Transverse colon (tissue), 4 donors: Measurements from ENCODE around the gene CHCHD3. TPM values are rescaled to one million over a fixed set of nuclear protein-coding genes. Genes with fewer than 3 reads are reported as not detected.

ENCODE experiments used
- DNase-seq: peaks from one replicate; pipeline ENCODE4 v3.0.0-alpha.2; 2019
- H3K27ac ChIP-seq, 4 donors: fragments of 200-600 bp; sonication (generic); 2 replicates each; pipeline ENCODE4 v1.5.1; 2016 to 2018; ENCODE audit warnings: inconsistent platforms in 4 of 4
- H3K27me3 ChIP-seq: fragments of 200-600 bp; sonication (generic); 2 replicates; pipeline ENCODE4 v1.5.1; 2017; ENCODE audit warnings: inconsistent platforms
- H3K36me3 ChIP-seq, 4 donors: fragments of 200-600 bp; sonication (generic); 2 replicates each; pipeline ENCODE4 v1.5.1; 2017 to 2019; ENCODE audit warnings: inconsistent platforms in 4 of 4
- H3K4me1 ChIP-seq, 4 donors: fragments of 200-600 bp; sonication (generic); 2 replicates each; pipeline ENCODE4 v1.5.1; 2017 to 2020; ENCODE audit warnings: inconsistent platforms in 4 of 4
- H3K4me3 ChIP-seq, 4 donors: fragments of 200-600 bp; sonication (generic); 1 replicate in 1 of 4; 2 replicates in 3 of 4; pipeline versions ENCODE4 v1.5.1 to v1.6.1; 2017 to 2019; ENCODE audit warnings: inconsistent platforms in 4 of 4
- H3K9me3 ChIP-seq, 2 donors: fragments of 200-600 bp; sonication (generic); 2 replicates each; pipeline ENCODE4 v1.5.1; 2017 to 2019; ENCODE audit warnings: inconsistent platforms in 2 of 2
- EP300 ChIP-seq: sonication (generic); formaldehyde crosslinking; IDR thresholded peaks from one replicate; pipeline ENCODE4 v1.6.1; 2017; ENCODE audit warnings: antibody characterized with exemption, low read depth
- POLR2A ChIP-seq: fragments of 450-650 bp; IDR thresholded peaks from one replicate; pipeline ENCODE4 v1.6.1; 2016; ENCODE audit warnings: antibody characterized with exemption, mild to moderate bottlenecking, moderate library complexity
- POLR2AphosphoS5 ChIP-seq, 3 donors: sonication (generic); formaldehyde crosslinking; IDR thresholded peaks; one replicate each; pipeline ENCODE4 v1.6.1; 2016; ENCODE audit warnings: antibody characterized with exemption in 3 of 3
- WGBS, 2 donors: methylation state at CpG; one replicate each; pipeline ENCODE4 v1.1.5; 2018; ENCODE audit warnings: low coverage in 1 of 2; 5-methylcytosine and 5-hydroxymethylcytosine counted together
- in situ Hi-C, 4 donors: fragments of 200-750 bp; cut with MboI; loops; one replicate each; pipeline versions ENCODE4 v1.15.0 to v1.15.1; 2017; ENCODE audit warnings: low sequenced_read_pairs in 3 of 4, low pct_ligation_motif_present in 1 of 4, low pct_unique_long_range_greater_than_20kb in 1 of 4
- intact Hi-C: fragments of 100-400 bp; cut with DNase I; formaldehyde crosslinking; loops from one replicate; pipeline ENCODE4 v1.15.1; 2023; ENCODE audit warnings: low total_unique reads
- total RNA-seq, 4 donors: library from RNA; depleted of rRNA; stranded (reverse); fragments of >200 nt; gene quantifications; one replicate each; pipeline ENCODE4 v1.1.0, GENCODE V29; 2016
- TF ChIP-seq, protein P1 (sequence below), 5 experiments: fragments of 200-600 bp in 3 of 5; fragments of 450-650 bp in 2 of 5; sonication (generic) in 3 of 5; IDR thresholded peaks; 1 replicate in 2 of 5; 2 replicates in 3 of 5; pipeline ENCODE4 v1.5.1; 2016 to 2017; ENCODE audit warnings: antibody characterized with exemption in 5 of 5, inconsistent platforms in 3 of 5, mild to moderate bottlenecking in 2 of 5, moderate library complexity in 1 of 5

The CHCHD3 gene
- total RNA-seq, 4 donors from 2014 or later = 49.4 to 78.1 (median 52.9) TPM

GRCh38 chr7:133027397-133027796 is 54.5 kb downstream of the CHCHD3 start:
- Histone ChIP-seq H3K36me3 (no peaks in the 10 kb centered on the region), H3K4me3 (no peak overlapping the region), H3K27ac (no peak overlapping the region), H3K27me3 (no peaks in the 10 kb centered on the region), H3K9me3 (peaks cover 0 to 4% of the 10 kb centered on the region in 2 donors), H3K4me1 (no peaks in the 10 kb centered on the region)
- in situ Hi-C loops = no loop called here
- TF ChIP-seq POLR2A (no peak), POLR2AphosphoS5 (IDR thresholded peaks at IDR 0.05) (no peak), EP300 (no peak)
- TF ChIP-seq, protein P1, sequence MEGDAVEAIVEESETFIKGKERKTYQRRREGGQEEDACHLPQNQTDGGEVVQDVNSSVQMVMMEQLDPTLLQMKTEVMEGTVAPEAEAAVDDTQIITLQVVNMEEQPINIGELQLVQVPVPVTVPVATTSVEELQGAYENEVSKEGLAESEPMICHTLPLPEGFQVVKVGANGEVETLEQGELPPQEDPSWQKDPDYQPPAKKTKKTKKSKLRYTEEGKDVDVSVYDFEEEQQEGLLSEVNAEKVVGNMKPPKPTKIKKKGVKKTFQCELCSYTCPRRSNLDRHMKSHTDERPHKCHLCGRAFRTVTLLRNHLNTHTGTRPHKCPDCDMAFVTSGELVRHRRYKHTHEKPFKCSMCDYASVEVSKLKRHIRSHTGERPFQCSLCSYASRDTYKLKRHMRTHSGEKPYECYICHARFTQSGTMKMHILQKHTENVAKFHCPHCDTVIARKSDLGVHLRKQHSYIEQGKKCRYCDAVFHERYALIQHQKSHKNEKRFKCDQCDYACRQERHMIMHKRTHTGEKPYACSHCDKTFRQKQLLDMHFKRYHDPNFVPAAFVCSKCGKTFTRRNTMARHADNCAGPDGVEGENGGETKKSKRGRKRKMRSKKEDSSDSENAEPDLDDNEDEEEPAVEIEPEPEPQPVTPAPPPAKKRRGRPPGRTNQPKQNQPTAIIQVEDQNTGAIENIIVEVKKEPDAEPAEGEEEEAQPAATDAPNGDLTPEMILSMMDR (IDR thresholded peaks at IDR 0.05) = no peak
- intact Hi-C loops = no loop called here
- DNase-seq = no peak

DNA sequence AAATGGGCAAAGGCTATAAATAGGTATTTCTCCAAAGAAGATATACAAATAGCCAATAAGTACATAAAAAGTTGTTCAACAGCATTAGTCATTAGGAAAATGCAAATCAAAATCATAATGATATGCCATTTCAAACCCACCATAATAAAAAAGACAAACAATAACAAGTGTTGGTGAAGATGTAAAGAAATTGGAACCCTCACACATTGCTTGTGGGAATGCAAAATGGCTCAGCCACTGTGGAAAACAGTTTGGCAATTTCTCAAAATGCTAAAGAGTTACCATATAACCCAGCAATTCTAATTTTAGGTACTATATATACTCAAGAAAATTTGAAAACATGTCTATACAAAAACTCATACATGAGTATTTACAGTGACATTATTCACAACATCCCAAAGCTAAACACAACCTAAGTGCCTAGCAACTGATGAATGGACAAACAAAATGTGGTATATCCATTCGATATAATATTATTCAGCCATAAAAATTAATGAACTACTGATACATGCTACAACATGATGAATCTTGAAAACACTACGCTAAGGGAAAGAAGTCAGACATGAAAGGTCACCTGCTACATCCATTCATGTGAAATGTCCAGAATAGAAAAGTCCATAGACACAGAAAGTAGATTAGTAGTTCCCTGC is 55.6 kb downstream of the CHCHD3 start:
- no peaks in the 10 kb centered on the region for H3K4me1 ChIP-seq
- no peak for DNase-seq
- peaks cover 0 to 4% of the 10 kb centered on the region in 2 donors for H3K9me3 ChIP-seq
- no peak overlapping the region for H3K4me3 ChIP-seq
- in situ Hi-C loops (no loop called here), intact Hi-C loops (no loop called here)
- H3K27ac ChIP-seq = no peak overlapping the region
- TF ChIP-seq EP300 (no peak), POLR2A (no peak)
- H3K27me3 ChIP-seq = no peaks in the 10 kb centered on the region
- WGBS, 2 donors = 95 to 98% methylated on average over 2 of the region's 2 CpGs
- no peaks in the 10 kb centered on the region for H3K36me3 ChIP-seq

DNA sequence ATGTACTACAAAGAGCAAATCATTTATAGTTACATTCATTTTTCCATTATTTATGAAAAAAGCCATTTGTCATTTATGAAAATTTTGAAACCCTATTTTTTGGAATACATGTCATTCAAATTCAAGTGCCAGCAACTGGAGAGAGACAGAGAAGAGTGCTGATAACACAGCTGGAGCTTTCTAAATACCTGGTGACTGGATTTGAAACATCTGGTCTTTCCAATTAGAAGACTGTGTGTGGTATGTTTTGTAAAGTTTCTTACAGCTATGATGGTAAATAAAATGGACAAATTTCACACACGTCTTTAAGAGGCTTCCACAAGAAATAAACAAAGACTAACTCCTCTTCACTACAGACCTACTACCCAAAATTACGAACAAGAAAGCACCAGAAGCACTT is 56.8 kb downstream of the CHCHD3 start:
- no peak overlapping the region for H3K27ac ChIP-seq
- TF ChIP-seq EP300 (no peak), POLR2A (no peak), POLR2AphosphoS5 (IDR thresholded peaks at IDR 0.05) (no peak)
- TF ChIP-seq, protein P1 (IDR thresholded peaks at IDR 0.05) = no peak
- intact Hi-C loops (no loop called here), in situ Hi-C loops (no loop called here)
- H3K27me3 ChIP-seq = no peaks in the 10 kb centered on the region
- 75 to 90% methylated on average over 2 of the region's 2 CpGs for WGBS, 2 donors
- H3K4me3 ChIP-seq = no peak overlapping the region
- peaks cover 0 to 4% of the 10 kb centered on the region in 2 donors for H3K9me3 ChIP-seq
- no peak for DNase-seq
- no peaks in the 10 kb centered on the region for H3K36me3 ChIP-seq
- no peaks in the 10 kb centered on the region for H3K4me1 ChIP-seq

DNA sequence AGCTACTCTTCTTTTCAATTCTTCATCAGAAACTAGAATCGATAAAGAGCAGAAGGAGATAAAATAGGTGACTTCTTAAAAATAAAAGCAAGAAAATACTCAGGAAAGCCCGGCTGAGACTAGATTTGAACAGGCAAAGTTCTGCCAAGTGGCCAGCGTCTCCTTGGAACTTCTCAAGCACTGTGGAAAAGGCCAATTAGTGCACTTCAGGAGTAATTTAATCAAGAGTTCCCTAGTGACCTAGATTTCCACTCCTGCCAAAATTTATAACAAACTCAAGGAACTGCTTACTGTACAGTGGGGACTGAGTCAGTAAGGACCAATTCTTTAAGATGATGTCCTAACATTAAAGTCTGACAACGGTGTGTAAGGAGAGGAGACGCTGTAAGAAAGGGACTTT is 57.3 kb downstream of the CHCHD3 start:
- whole genome bisulfite sequencing, 2 donors = 85 to 89% methylated on average over 5 of the region's 5 CpGs
- in situ Hi-C loops = no loop called here
- intact Hi-C loops = no loop called here
- H3K4me1 ChIP-seq = no peaks in the 10 kb centered on the region
- H3K36me3 ChIP-seq = no peaks in the 10 kb centered on the region
- TF ChIP-seq POLR2A (no peak), POLR2AphosphoS5 (IDR thresholded peaks at IDR 0.05) (no peak), EP300 (no peak)
- TF ChIP-seq, protein P1 (IDR thresholded peaks at IDR 0.05) = no peak
- H3K27ac ChIP-seq = no peak overlapping the region
- H3K9me3 ChIP-seq = peaks cover 0 to 4% of the 10 kb centered on the region in 2 donors
- no peaks in the 10 kb centered on the region for H3K27me3 ChIP-seq
- no peak overlapping the region for H3K4me3 ChIP-seq
- DNase-seq = no peak
